ENCODE data around the gene SLC34A1.
A peak's percentile ranks its signal among the peaks of the same experiment; 100 is the strongest.

SLC34A1 gene

DNA sequence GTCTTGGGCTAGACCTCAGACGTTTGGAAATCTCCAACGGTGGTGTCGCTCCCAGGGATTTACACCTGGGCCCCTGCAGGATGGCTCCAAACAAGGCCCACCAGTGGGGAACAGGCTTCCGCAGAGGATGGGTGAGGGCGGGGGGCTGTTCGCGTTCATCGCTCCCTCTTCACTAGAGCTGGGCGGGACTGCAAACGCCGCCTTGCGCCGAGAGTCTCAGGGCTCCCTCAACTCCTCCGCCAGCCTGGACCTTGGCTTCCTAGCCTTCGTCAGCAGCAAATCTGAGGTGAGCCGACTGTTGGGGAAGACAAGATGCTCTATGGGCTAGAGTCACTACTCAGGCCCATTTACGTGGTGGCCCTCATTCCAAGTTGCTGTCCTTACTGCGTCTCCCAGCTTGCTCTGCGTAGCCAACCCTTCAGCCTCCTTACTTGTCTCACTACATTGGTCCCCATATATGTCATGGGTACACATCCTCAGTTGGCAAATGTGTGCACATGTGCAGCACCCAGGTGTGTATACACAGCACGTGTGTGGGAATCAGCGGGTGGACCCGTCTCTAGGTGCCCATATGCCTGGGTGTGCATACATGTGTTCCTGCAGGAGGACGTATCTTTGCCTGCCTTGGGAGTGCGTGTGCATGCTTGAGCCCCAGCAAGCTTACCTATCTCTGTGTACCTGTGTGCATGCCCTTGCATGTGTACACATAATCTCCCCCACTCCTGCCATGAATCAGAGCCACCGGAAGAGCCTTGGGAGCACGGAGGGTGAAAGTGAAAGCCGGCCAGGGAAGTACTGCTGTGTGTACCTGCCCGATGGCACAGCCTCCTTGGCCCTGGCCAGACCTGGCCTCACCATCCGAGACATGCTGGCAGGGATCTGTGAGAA, 16.0 kb upstream of the SLC34A1 start:
- Histone ChIP-seq H3K27me3 (replicated peaks in 2 of 5; ENCODE audit: control insufficient read depth in 4 of 5, insufficient read depth in 5 of 5, low read length in 4 of 5) (no peaks in the 10 kb centered on the region), H3K27ac (ENCODE audit: insufficient read depth in 1 of 2, low read depth in 1 of 2, low read length in 2 of 2, poor library complexity in 1 of 2, severe bottlenecking in 2 of 2) (peak overlapping the region in 1 of 2 experiments; percentile 25), H3K4me3 (ENCODE audit: control insufficient read depth in 1 of 7, extremely low read depth in 1 of 7, insufficient read depth in 4 of 7, low read depth in 2 of 7, low read length in 6 of 7) (no peak overlapping the region), H3K4me1 (ENCODE audit: control extremely low read depth in 1 of 4, control insufficient read depth in 4 of 4, insufficient read depth in 4 of 4, low read length in 3 of 4) (peaks cover 0 to 60% (median 48%) of the 10 kb centered on the region in 4 experiments), H3K36me3 (ENCODE audit: control insufficient read depth in 4 of 4, insufficient read depth in 4 of 4, low read length in 3 of 4) (peaks cover 5 to 60% (median 35%) of the 10 kb centered on the region in 4 experiments), H3K9me3 (ENCODE audit: control extremely low read depth in 1 of 5, control insufficient read depth in 4 of 5, insufficient read depth in 2 of 5, low read depth in 1 of 5, low read length in 4 of 5) (no peaks in the 10 kb centered on the region)
- POLR2A ChIA-PET: no interaction called here
- no peak for DNase-seq
- WGBS (ENCODE audit: insufficient coverage): 98% methylated on average over 26 of the region's 29 CpGs
- CTCF ChIA-PET: interaction anchor here (1.4 to 8.6 kb wide), 8 partner anchors 13 to 85 kb away, joined by 3 to 131 read pairs (median 42); partner anchors contain the start of genes LMAN2, PFN3, RGS14 and SLC34A1

DNA sequence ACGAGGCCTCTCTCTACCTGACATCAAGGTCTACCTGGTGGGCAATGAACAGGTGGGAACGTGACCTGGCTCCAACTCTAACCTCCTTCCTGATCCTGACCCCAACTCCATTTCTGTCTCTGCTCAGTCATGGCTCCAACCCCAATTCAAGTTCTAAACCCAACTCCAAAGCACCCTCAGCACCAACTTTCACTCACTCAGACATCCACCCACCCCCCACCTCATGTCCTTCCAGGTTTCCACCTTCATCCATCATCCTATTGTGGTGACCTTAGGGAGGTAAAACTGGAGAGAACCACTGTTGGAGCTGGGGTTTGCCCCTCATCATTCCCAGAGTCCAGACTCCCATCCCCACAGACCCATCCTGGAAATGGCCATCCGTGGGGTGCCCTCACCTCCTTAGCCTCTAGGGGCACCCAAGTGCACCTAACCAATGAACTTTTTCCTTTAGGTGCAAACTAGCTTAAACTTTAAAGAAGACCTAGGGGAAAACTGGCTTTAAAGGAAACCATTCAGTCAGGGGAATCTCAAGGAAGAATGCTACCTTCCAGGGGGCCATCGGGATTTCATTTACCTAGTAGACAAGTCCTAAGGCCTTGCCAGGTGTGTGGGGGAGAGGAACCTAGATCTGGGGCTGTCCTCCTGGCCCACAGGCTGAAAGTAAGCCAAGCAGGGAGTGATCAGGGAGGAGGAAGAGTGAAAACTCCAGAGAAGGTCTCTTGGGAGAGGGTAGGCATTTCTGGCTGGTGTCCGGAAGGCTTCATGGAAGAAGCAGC, 15.2 kb upstream of the SLC34A1 start:
- ChIA-PET CTCF (interaction anchor here (0.7 to 8.6 kb wide), 14 partner anchors 9 to 142 kb away, joined by 3 to 131 read pairs (median 6); partner anchors contain the start of genes LMAN2, PFN3, RGS14 and SLC34A1), POLR2A (no interaction called here)
- H3K4me3 ChIP-seq (ENCODE audit: control insufficient read depth in 1 of 7, extremely low read depth in 1 of 7, insufficient read depth in 4 of 7, low read depth in 2 of 7, low read length in 6 of 7): no peak overlapping the region
- 88% methylated on average over 5 of the region's 5 CpGs for WGBS (ENCODE audit: insufficient coverage)
- H3K27me3 ChIP-seq (replicated peaks in 2 of 5; ENCODE audit: control insufficient read depth in 4 of 5, insufficient read depth in 5 of 5, low read length in 4 of 5): no peaks in the 10 kb centered on the region
- no peak overlapping the region for H3K27ac ChIP-seq (ENCODE audit: insufficient read depth in 1 of 2, low read depth in 1 of 2, low read length in 2 of 2, poor library complexity in 1 of 2, severe bottlenecking in 2 of 2)
- peaks cover 0 to 55% (median 46%) of the 10 kb centered on the region in 4 experiments for H3K4me1 ChIP-seq (ENCODE audit: control extremely low read depth in 1 of 4, control insufficient read depth in 4 of 4, insufficient read depth in 4 of 4, low read length in 3 of 4)
- DNase-seq: peak in 1 of 3 donors; percentile 30
- H3K9me3 ChIP-seq (ENCODE audit: control extremely low read depth in 1 of 5, control insufficient read depth in 4 of 5, insufficient read depth in 2 of 5, low read depth in 1 of 5, low read length in 4 of 5): no peaks in the 10 kb centered on the region
- peaks cover 5 to 60% (median 40%) of the 10 kb centered on the region in 4 experiments for H3K36me3 ChIP-seq (ENCODE audit: control insufficient read depth in 4 of 4, insufficient read depth in 4 of 4, low read length in 3 of 4)

GRCh38 chr5:177369645-177370440, 14.4 kb upstream of the SLC34A1 start:
- POLR2A ChIA-PET: interaction anchor here (0.6 kb wide), 1 partner anchor 141 kb away, joined by 3 read pairs; no protein-coding TSS in a partner anchor
- Histone ChIP-seq H3K27me3 (replicated peaks in 2 of 5; ENCODE audit: control insufficient read depth in 4 of 5, insufficient read depth in 5 of 5, low read length in 4 of 5) (no peaks in the 10 kb centered on the region), H3K4me1 (ENCODE audit: control extremely low read depth in 1 of 4, control insufficient read depth in 4 of 4, insufficient read depth in 4 of 4, low read length in 3 of 4) (peaks cover 0 to 49% (median 41%) of the 10 kb centered on the region in 4 experiments), H3K27ac (ENCODE audit: insufficient read depth in 1 of 2, low read depth in 1 of 2, low read length in 2 of 2, poor library complexity in 1 of 2, severe bottlenecking in 2 of 2) (no peak overlapping the region), H3K9me3 (ENCODE audit: control extremely low read depth in 1 of 5, control insufficient read depth in 4 of 5, insufficient read depth in 2 of 5, low read depth in 1 of 5, low read length in 4 of 5) (no peaks in the 10 kb centered on the region), H3K4me3 (ENCODE audit: control insufficient read depth in 1 of 7, extremely low read depth in 1 of 7, insufficient read depth in 4 of 7, low read depth in 2 of 7, low read length in 6 of 7) (no peak overlapping the region), H3K36me3 (ENCODE audit: control insufficient read depth in 4 of 4, insufficient read depth in 4 of 4, low read length in 3 of 4) (peaks cover 5 to 60% (median 40%) of the 10 kb centered on the region in 4 experiments)
- WGBS (ENCODE audit: insufficient coverage): 88% methylated on average over 9 of the region's 11 CpGs
- CTCF ChIA-PET: interaction anchor here (0.7 to 8.6 kb wide), 20 partner anchors 7 to 141 kb away, joined by 3 to 131 read pairs (median 4); partner anchors contain the start of genes LMAN2, PFN3, RGS14 and SLC34A1
- DNase-seq: no peak

GRCh38 chr5:177370488-177371119, 13.6 kb upstream of the SLC34A1 start:
- DNase-seq: peak; percentile 83 to 85 (median 85)
- Histone ChIP-seq H3K36me3 (ENCODE audit: control insufficient read depth in 4 of 4, insufficient read depth in 4 of 4, low read length in 3 of 4) (peaks cover 5 to 60% (median 38%) of the 10 kb centered on the region in 4 experiments), H3K4me1 (ENCODE audit: control extremely low read depth in 1 of 4, control insufficient read depth in 4 of 4, insufficient read depth in 4 of 4, low read length in 3 of 4) (peaks cover 0 to 48% (median 41%) of the 10 kb centered on the region in 4 experiments), H3K27ac (ENCODE audit: insufficient read depth in 1 of 2, low read depth in 1 of 2, low read length in 2 of 2, poor library complexity in 1 of 2, severe bottlenecking in 2 of 2) (no peak overlapping the region), H3K27me3 (replicated peaks in 2 of 5; ENCODE audit: control insufficient read depth in 4 of 5, insufficient read depth in 5 of 5, low read length in 4 of 5) (no peaks in the 10 kb centered on the region), H3K9me3 (ENCODE audit: control extremely low read depth in 1 of 5, control insufficient read depth in 4 of 5, insufficient read depth in 2 of 5, low read depth in 1 of 5, low read length in 4 of 5) (no peaks in the 10 kb centered on the region), H3K4me3 (ENCODE audit: control insufficient read depth in 1 of 7, extremely low read depth in 1 of 7, insufficient read depth in 4 of 7, low read depth in 2 of 7, low read length in 6 of 7) (peak overlapping the region in 1 of 7 experiments; percentile 72)
- POLR2A ChIA-PET: interaction anchor here (0.6 kb wide), 1 partner anchor 140 kb away, joined by 3 read pairs; no protein-coding TSS in a partner anchor
- 40% methylated on average over 20 of the region's 42 CpGs for WGBS (ENCODE audit: insufficient coverage)
- CTCF ChIA-PET: interaction anchor here (0.8 to 8.6 kb wide), 20 partner anchors 8 to 140 kb away, joined by 3 to 131 read pairs (median 4); partner anchors contain the start of genes LMAN2, PFN3, RGS14 and SLC34A1

GRCh38 chr5:177371120-177372033, 12.9 kb upstream of the SLC34A1 start:
- Histone ChIP-seq H3K4me1 (ENCODE audit: control extremely low read depth in 1 of 4, control insufficient read depth in 4 of 4, insufficient read depth in 4 of 4, low read length in 3 of 4) (peaks cover 0 to 45% (median 40%) of the 10 kb centered on the region in 4 experiments), H3K27me3 (replicated peaks in 2 of 5; ENCODE audit: control insufficient read depth in 4 of 5, insufficient read depth in 5 of 5, low read length in 4 of 5) (no peaks in the 10 kb centered on the region), H3K27ac (ENCODE audit: insufficient read depth in 1 of 2, low read depth in 1 of 2, low read length in 2 of 2, poor library complexity in 1 of 2, severe bottlenecking in 2 of 2) (peak overlapping the region in 1 of 2 experiments; percentile 25), H3K4me3 (ENCODE audit: control insufficient read depth in 1 of 7, extremely low read depth in 1 of 7, insufficient read depth in 4 of 7, low read depth in 2 of 7, low read length in 6 of 7) (peak overlapping the region in 3 of 7 experiments; percentile 19 to 72 (median 36)), H3K9me3 (ENCODE audit: control extremely low read depth in 1 of 5, control insufficient read depth in 4 of 5, insufficient read depth in 2 of 5, low read depth in 1 of 5, low read length in 4 of 5) (no peaks in the 10 kb centered on the region), H3K36me3 (ENCODE audit: control insufficient read depth in 4 of 4, insufficient read depth in 4 of 4, low read length in 3 of 4) (peaks cover 5 to 56% (median 35%) of the 10 kb centered on the region in 4 experiments)
- ChIA-PET CTCF (interaction anchor here (0.6 to 8.6 kb wide), 20 partner anchors 8 to 773 kb away, joined by 3 to 131 read pairs (median 4); partner anchors contain the start of genes LMAN2, PFN3, RGS14 and SLC34A1), POLR2A (no interaction called here)
- WGBS (ENCODE audit: insufficient coverage): 76% methylated on average over 19 of the region's 26 CpGs
- no peak for DNase-seq
